ENCODE measurements around the gene ARAP3. TPM values are rescaled to one million over a fixed set of nuclear protein-coding genes. Genes with fewer than 3 reads are reported as not detected.

The ARAP3 gene
- total RNA-seq, 1 donor from 2014 or later: 6.2 TPM

DNA sequence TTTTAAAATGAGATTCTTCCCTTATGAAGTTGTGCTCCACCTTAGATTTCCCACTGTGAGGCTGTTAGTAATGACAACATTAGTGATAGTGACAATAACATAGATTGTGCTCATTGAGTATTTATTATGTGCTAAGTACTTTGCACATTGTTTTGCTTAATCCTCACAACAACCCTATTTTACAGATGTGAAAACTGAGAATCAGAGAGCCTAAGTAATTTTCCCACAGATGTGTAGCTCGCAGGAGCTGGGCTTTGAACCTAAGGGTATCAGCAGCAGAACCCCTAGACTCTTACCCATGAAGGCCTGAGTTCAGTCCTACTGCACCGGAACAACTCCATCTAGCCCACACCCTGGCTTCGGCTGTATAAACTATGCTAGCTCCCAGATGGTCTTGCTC, 15.6 kb upstream of the ARAP3 start:
- no peaks in the 10 kb centered on the region for H3K9me3 Mint-ChIP-seq (ENCODE audit: low read depth)
- H3K36me3 Mint-ChIP-seq (ENCODE audit: insufficient read depth): no peaks in the 10 kb centered on the region
- TF ChIP-seq, protein P1, sequence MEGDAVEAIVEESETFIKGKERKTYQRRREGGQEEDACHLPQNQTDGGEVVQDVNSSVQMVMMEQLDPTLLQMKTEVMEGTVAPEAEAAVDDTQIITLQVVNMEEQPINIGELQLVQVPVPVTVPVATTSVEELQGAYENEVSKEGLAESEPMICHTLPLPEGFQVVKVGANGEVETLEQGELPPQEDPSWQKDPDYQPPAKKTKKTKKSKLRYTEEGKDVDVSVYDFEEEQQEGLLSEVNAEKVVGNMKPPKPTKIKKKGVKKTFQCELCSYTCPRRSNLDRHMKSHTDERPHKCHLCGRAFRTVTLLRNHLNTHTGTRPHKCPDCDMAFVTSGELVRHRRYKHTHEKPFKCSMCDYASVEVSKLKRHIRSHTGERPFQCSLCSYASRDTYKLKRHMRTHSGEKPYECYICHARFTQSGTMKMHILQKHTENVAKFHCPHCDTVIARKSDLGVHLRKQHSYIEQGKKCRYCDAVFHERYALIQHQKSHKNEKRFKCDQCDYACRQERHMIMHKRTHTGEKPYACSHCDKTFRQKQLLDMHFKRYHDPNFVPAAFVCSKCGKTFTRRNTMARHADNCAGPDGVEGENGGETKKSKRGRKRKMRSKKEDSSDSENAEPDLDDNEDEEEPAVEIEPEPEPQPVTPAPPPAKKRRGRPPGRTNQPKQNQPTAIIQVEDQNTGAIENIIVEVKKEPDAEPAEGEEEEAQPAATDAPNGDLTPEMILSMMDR (IDR thresholded peaks at IDR 0.05; ENCODE audit: unreplicated experiment): no peak
- H3K4me1 Mint-ChIP-seq (ENCODE audit: low read depth): peaks cover 1% of the 10 kb centered on the region
- H3K4me3 Mint-ChIP-seq (ENCODE audit: low read depth): no peak overlapping the region
- peaks cover 81% of the 10 kb centered on the region for H3K27me3 Mint-ChIP-seq
- DNase-seq (ENCODE audit: low spot score, unreplicated experiment): no peak
- H3K27ac Mint-ChIP-seq: no peak overlapping the region

DNA sequence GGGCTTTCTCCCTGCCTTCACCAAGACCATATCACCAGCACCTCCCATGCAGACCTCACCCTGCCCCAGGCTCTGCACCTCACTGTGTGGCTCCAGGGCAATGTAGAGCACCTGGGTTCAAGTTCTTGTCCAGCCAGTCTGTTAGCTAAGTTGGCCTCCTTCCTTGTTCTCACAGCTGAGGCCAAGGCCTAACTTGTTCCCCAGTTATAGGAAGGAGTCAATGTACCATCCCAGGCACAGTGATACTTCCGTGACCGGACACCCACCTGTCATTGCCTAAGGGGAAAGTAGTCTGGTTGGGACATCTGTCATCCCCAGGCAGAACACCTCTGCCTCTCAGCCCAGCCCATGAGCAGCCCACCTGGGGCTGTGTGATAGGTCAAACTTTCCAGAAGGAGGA, 14.4 kb upstream of the ARAP3 start:
- no peak for DNase-seq (ENCODE audit: low spot score, unreplicated experiment)
- Mint-ChIP-seq H3K4me3 (ENCODE audit: low read depth) (no peak overlapping the region), H3K27ac (no peak overlapping the region), H3K27me3 (peaks cover 84% of the 10 kb centered on the region), H3K9me3 (ENCODE audit: low read depth) (no peaks in the 10 kb centered on the region), H3K4me1 (ENCODE audit: low read depth) (peaks cover 1% of the 10 kb centered on the region), H3K36me3 (ENCODE audit: insufficient read depth) (no peaks in the 10 kb centered on the region)
- TF ChIP-seq, protein P1 (IDR thresholded peaks at IDR 0.05; ENCODE audit: unreplicated experiment): no peak

DNA sequence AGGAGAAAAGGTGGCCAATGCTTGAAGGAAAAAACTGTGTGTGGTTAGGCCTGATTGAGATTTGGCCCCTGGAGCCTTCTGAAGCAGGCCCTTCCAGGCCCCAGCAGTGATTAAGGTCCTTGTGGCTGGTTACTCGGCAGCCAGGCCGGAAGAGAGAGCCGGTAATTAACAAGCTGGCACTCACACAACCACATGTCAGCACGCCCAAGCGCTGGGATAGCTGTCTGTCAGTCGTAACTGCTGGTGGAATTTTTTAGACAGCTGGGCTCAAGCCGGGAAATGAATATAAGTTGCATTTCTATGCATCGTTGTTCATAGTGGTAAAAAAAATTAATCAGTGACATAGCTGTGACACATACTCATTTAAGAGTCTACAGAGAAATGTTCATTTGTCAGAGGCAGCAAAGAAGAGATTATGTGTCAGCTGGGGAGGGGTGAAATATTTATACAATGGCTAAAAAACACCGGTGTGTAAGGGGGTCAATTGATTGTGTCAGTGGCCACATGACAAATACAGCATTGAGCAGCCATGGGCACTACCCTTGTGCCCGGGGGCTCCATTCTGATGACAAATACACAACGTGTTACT, 13.7 kb upstream of the ARAP3 start:
- DNase-seq (ENCODE audit: low spot score, unreplicated experiment): no peak
- no peaks in the 10 kb centered on the region for H3K36me3 Mint-ChIP-seq (ENCODE audit: insufficient read depth)
- H3K27me3 Mint-ChIP-seq: peaks cover 84% of the 10 kb centered on the region
- H3K9me3 Mint-ChIP-seq (ENCODE audit: low read depth): no peaks in the 10 kb centered on the region
- H3K4me1 Mint-ChIP-seq (ENCODE audit: low read depth): peaks cover 1% of the 10 kb centered on the region
- H3K4me3 Mint-ChIP-seq (ENCODE audit: low read depth): no peak overlapping the region
- TF ChIP-seq, protein P1 (IDR thresholded peaks at IDR 0.05; ENCODE audit: unreplicated experiment): no peak
- no peak overlapping the region for H3K27ac Mint-ChIP-seq

DNA sequence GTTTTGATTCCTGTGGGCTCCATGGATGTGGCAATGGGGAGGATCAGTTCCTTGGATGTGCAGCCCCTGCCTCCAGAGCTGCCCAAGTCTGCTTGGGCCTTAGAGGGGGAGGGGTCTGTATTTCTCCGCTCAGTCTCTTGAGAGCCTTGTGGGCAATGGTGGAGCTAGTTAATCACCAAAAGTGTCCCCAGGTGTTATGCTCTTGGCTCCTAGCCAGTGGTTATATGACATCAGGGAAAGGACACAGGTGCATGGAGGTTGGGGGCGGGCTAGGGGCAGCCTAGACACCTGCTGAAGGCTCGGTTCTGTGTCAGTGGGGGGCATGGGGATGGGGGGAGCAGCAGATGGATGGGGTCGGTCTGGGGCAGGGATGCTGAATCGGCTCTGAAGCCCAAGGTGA, 12.4 kb upstream of the ARAP3 start:
- H3K27ac Mint-ChIP-seq: no peak overlapping the region
- H3K4me3 Mint-ChIP-seq (ENCODE audit: low read depth): no peak overlapping the region
- DNase-seq (ENCODE audit: low spot score, unreplicated experiment): no peak
- H3K27me3 Mint-ChIP-seq: peaks cover 84% of the 10 kb centered on the region
- peaks cover 1% of the 10 kb centered on the region for H3K4me1 Mint-ChIP-seq (ENCODE audit: low read depth)
- H3K9me3 Mint-ChIP-seq (ENCODE audit: low read depth): no peaks in the 10 kb centered on the region
- TF ChIP-seq, protein P1 (IDR thresholded peaks at IDR 0.05; ENCODE audit: unreplicated experiment): no peak
- no peaks in the 10 kb centered on the region for H3K36me3 Mint-ChIP-seq (ENCODE audit: insufficient read depth)

DNA sequence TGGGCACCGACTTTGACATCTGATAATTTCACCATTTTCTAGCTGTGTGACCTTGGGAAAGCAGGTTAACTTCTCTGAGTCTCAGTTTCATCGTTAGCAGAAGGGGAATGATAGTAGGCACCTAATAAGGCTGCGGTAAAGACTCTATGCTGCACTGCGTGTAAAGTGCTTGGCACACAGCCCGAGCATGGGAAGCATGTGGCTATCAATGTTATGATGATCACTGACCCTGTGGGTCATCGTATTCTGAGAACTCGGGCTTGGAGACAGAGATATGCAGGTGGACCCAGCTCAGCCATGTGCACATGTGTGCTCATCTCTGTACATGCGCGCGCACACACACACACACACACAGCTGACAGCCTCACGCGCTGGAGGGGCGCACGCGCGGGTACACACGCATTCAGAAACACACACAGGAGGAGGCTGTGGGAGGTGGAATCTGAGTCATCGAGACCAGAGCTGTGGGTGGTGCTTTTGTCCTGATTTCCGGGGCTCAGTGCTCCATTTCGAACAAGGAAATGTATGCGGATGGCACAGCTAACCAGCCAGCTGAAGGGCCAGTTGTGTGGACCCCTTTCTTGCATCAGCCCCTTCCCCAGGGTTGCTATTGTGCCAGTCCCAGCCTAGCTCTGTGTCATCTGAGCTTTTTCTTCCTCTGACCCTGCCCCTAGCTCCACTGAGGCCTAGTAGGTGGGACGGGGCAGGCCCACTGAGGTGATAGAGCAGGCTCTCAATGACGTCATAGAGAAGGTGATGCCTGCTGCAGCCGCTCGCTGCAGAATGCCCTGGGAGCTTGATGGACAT, 11.1 kb upstream of the ARAP3 start:
- H3K4me3 Mint-ChIP-seq (ENCODE audit: low read depth): no peak overlapping the region
- no peaks in the 10 kb centered on the region for H3K36me3 Mint-ChIP-seq (ENCODE audit: insufficient read depth)
- TF ChIP-seq, protein P1 (IDR thresholded peaks at IDR 0.05; ENCODE audit: unreplicated experiment): no peak
- no peak for DNase-seq (ENCODE audit: low spot score, unreplicated experiment)
- H3K27ac Mint-ChIP-seq: no peak overlapping the region
- peaks cover 1% of the 10 kb centered on the region for H3K4me1 Mint-ChIP-seq (ENCODE audit: low read depth)
- H3K9me3 Mint-ChIP-seq (ENCODE audit: low read depth): no peaks in the 10 kb centered on the region
- H3K27me3 Mint-ChIP-seq: peaks cover 80% of the 10 kb centered on the region

All from progenitor cell of endocrine pancreas (in vitro differentiated cells).